HG02610 (cell line): ENCODE measurements around the gene USP1.

ENCODE experiments used
- ATAC-seq: cut with Tn5 transposase; IDR thresholded peaks from one replicate; pipeline ENCODE4 v1.9.1; 2021; ENCODE audit warnings: mild to moderate bottlenecking, moderate library complexity; ENCODE audit not compliant: unreplicated experiment

Gene USP1

GRCh38 chr1:62436466-62437272 is at the start of gene USP1:
USP1 (plus strand) TSS chr1:62437049; CDS start chr1:62439868, 2,819 bp downstream.
- peak; percentile 82 for ATAC-seq

- ATAC-seq, result no peak
Measured at GRCh38 chr1:62389531-62389930, 47.3 kb upstream of the USP1 start.

- no peak for ATAC-seq
Measured at GRCh38 chr1:62390071-62390470, 46.8 kb upstream of the USP1 start.

- no peak for ATAC-seq
Measured at GRCh38 chr1:62391369-62391971, 45.4 kb upstream of the USP1 start.

GRCh38 chr1:62392951-62393350 is 43.9 kb upstream of the USP1 start:
- ATAC-seq, result no peak

GRCh38 chr1:62394646-62395045 is 42.2 kb upstream of the USP1 start:
- no peak for ATAC-seq

- ATAC-seq, result no peak
Measured at GRCh38 chr1:62395291-62395690, 41.6 kb upstream of the USP1 start.

GRCh38 chr1:62396871-62397270 is 40.0 kb upstream of the USP1 start:
- ATAC-seq, result no peak

- no peak for ATAC-seq
Measured at GRCh38 chr1:62397301-62397700, 39.5 kb upstream of the USP1 start.

- no peak for ATAC-seq
Measured at GRCh38 chr1:62398377-62398776, 38.5 kb upstream of the USP1 start.

- no peak for ATAC-seq
Measured at GRCh38 chr1:62401034-62401760, 35.7 kb upstream of the USP1 start.

- no peak for ATAC-seq
Measured at GRCh38 chr1:62405247-62405646, 31.6 kb upstream of the USP1 start.

GRCh38 chr1:62406576-62406975 is 30.3 kb upstream of the USP1 start:
- ATAC-seq, result no peak

GRCh38 chr1:62407398-62408009 is 29.3 kb upstream of the USP1 start:
- ATAC-seq, result peak; percentile 53

GRCh38 chr1:62415687-62416086 is 21.2 kb upstream of the USP1 start:
- no peak for ATAC-seq

GRCh38 chr1:62417351-62417999 is 19.4 kb upstream of the USP1 start:
- no peak for ATAC-seq

- ATAC-seq, result no peak
Measured at GRCh38 chr1:62420214-62420613, 16.6 kb upstream of the USP1 start.

- ATAC-seq, result no peak
Measured at GRCh38 chr1:62423580-62424242, 13.1 kb upstream of the USP1 start.

GRCh38 chr1:62424411-62424810 is 12.4 kb upstream of the USP1 start:
- no peak for ATAC-seq

GRCh38 chr1:62425041-62425440 is 11.8 kb upstream of the USP1 start:
- ATAC-seq, result no peak
